Measurements from ENCODE around the gene HRG. TPM values are rescaled to one million over a fixed set of nuclear protein-coding genes. Genes with fewer than 3 reads are reported as not detected.

The HRG gene
- total and polyA plus RNA-seq, 2 donors (not counting 3 experiments of a cell fraction or from before 2014, with no cell fraction given): not detected

GRCh38 chr3:186668426-186668825 lies 2.6 kb downstream of the HRG start:
- DNase-seq (ENCODE audit: low read depth, low spot score) (no peak), FAIRE-seq (no peak)
- TF ChIP-seq JUN (IDR thresholded peaks at IDR 0.05; ENCODE audit: borderline replicate concordance, insufficient read depth, insufficient read length, low read depth) (no peak), EZH2 (IDR thresholded peaks at IDR 0.05; ENCODE audit: borderline replicate concordance, low read depth, low read length, severe bottlenecking) (no peak), FOS (IDR thresholded peaks at IDR 0.05; ENCODE audit: borderline replicate concordance, insufficient read depth, low read length) (no peak), MAX (IDR thresholded peaks at IDR 0.05; ENCODE audit: insufficient read depth, insufficient read length) (no peak), GATA2 (IDR thresholded peaks at IDR 0.05; ENCODE audit: insufficient read depth, insufficient read length, low read depth, low read length) (no peak), POLR2AphosphoS5 (IDR thresholded peaks at IDR 0.05; ENCODE audit: insufficient read depth, low read depth, low read length) (no peak), MYC (IDR thresholded peaks at IDR 0.05; ENCODE audit: low read depth, low read length) (no peak), CTCF (IDR thresholded peaks at IDR 0.05; ENCODE audit: extremely low read depth in 1 of 2, insufficient read depth in 1 of 2, low read depth in 1 of 2, low read length in 2 of 2) (no peak)
- H3K4me3 ChIP-seq (replicated peaks in 1 of 3; ENCODE audit: insufficient read depth in 1 of 3, low read depth in 1 of 3, low read length in 3 of 3): no peak overlapping the region
- no peak overlapping the region for H2AFZ ChIP-seq (ENCODE audit: low read depth, low read length)
- peaks cover 0 to 2% of the 10 kb centered on the region in 2 experiments for H3K27me3 ChIP-seq (ENCODE audit: control insufficient read depth in 2 of 2, insufficient read depth in 2 of 2, low read length in 2 of 2)
- no peak overlapping the region for H3K27ac ChIP-seq (ENCODE audit: insufficient read depth, low read depth, low read length)
- ChIA-PET POLR2A (no interaction called here), CTCF (interaction anchor here (1.5 kb wide), 1 partner anchor 14 kb away, joined by 3 read pairs; no protein-coding TSS in a partner anchor)
- no TSS peak for BruUV-seq (replicated peaks)
- no peaks in the 10 kb centered on the region for H4K20me1 ChIP-seq (replicated peaks; ENCODE audit: control insufficient read depth, extremely low read depth, insufficient read depth, low read length)
- no peaks in the 10 kb centered on the region for H3K36me3 ChIP-seq (ENCODE audit: control insufficient read depth in 2 of 2, extremely low read depth in 1 of 2, insufficient read depth in 2 of 2, low read length in 2 of 2)
- H3K9me1 ChIP-seq (replicated peaks; ENCODE audit: control insufficient read depth, extremely low read depth, insufficient read depth, low read length): no peaks in the 10 kb centered on the region
- intact Hi-C loops (cut with micrococcal nuclease): no loop called here
- H3K9ac ChIP-seq (replicated peaks; ENCODE audit: extremely low read depth, insufficient read depth, low read length): no peak overlapping the region
- no peaks in the 10 kb centered on the region for H3K9me3 ChIP-seq (replicated peaks; ENCODE audit: control insufficient read depth, insufficient read depth, low read length)
- dilution Hi-C loops (cut with MboI; ENCODE audit: extremely low pct_ligation_motif_present, low sequenced_read_pairs): no loop called here
- no peak overlapping the region for H3K4me2 ChIP-seq (ENCODE audit: insufficient read depth, low read length)
- no peaks in the 10 kb centered on the region for H3K4me1 ChIP-seq (ENCODE audit: control insufficient read depth, extremely low read depth, insufficient read depth, low read length)
- H3K79me2 ChIP-seq (ENCODE audit: control insufficient read depth, insufficient read depth, low read length): no peaks in the 10 kb centered on the region

Data from endothelial cell of umbilical vein (primary cell).